GM12878 (cell line): ENCODE results near the gene CNR2. TPM values are rescaled to one million over a fixed set of nuclear protein-coding genes. Genes with fewer than 3 reads are reported as not detected.

Experiments used
- ATAC-seq: fragments of 200-7000 bp; cut with Tn5 transposase; 3 replicates; pipeline ENCODE4 v1.9.1; 2020; ENCODE audit warnings: mild to moderate bottlenecking, moderate library complexity
- BruUV-seq: library from RNA; stranded (reverse); fragments of 400-500 nt; replicated peaks from 2 replicates; lab custom pipeline; 2021; lab: Mats Ljungman, UMichigan
- CTCF ChIA-PET: fragments of 300-600 bp; sonication (Branson Sonifier 250); formaldehyde crosslinking; extraction: SDS; loops from one replicate; lab custom pipeline; 2021; ENCODE audit warnings: inconsistent platforms; lab: Yijun Ruan, JAX
- POLR2A ChIA-PET: fragments of 350-600 bp; formaldehyde crosslinking; extraction: SDS; loops from one replicate; lab custom pipeline; 2021; ENCODE audit warnings: inconsistent platforms; lab: Charles Lee
- RAD21 ChIA-PET: fragments of 300-600 bp; sonication (Branson Sonifier 250); formaldehyde crosslinking; loops from one replicate; lab custom pipeline; 2023; ENCODE audit warnings: antibody characterized with exemption; ENCODE audit not compliant: unreplicated experiment; lab: Charles Lee
- SMC1A ChIA-PET: fragments of 300-600 bp; sonication (Branson Sonifier 250); formaldehyde crosslinking; loops from one replicate; lab custom pipeline; 2023; ENCODE audit not compliant: unreplicated experiment, uncharacterized antibody; lab: Charles Lee
- DNase-seq: peaks from one replicate; pipeline ENCODE4 v3.0.0-alpha.2; 2011; ENCODE audit warnings: low read depth, low spot score
- FAIRE-seq: peaks from 3 replicates; lab custom pipeline; 2011; peaks lifted over from hg19 to GRCh38; lab: Jason Lieb, UNC
- H2AFZ ChIP-seq: 2 replicates; pipeline ENCODE4 v1.6.0; 2011; ENCODE audit warnings: low read depth, low read length, control low read depth; ENCODE audit not compliant: control insufficient read depth
- H3K27ac ChIP-seq: 2 replicates; pipeline ENCODE4 v1.5.1; 2011; ENCODE audit warnings: control low read depth; ENCODE audit not compliant: control insufficient read depth, insufficient read depth
- H3K27me3 ChIP-seq, 2 experiments: replicated peaks in 1 of 2; 2 replicates each; pipeline versions ENCODE4 v1.6.0 to v1.6.1; 2011; ENCODE audit warnings: low read length in 1 of 2; ENCODE audit not compliant: control insufficient read depth in 2 of 2, insufficient read depth in 2 of 2
- H3K36me3 ChIP-seq, 2 experiments: 2 replicates each; pipeline ENCODE4 v1.5.1; 2011; ENCODE audit warnings: low read length in 1 of 2; ENCODE audit not compliant: control insufficient read depth in 2 of 2, insufficient read depth in 2 of 2
- H3K4me1 ChIP-seq: 2 replicates; pipeline ENCODE4 v1.6.1; 2011; ENCODE audit warnings: mild to moderate bottlenecking, low read length, moderate library complexity, mixed read lengths; ENCODE audit not compliant: control insufficient read depth, insufficient read depth
- H3K4me2 ChIP-seq: 2 replicates; pipeline ENCODE4 v1.6.0; 2011; ENCODE audit warnings: control low read depth; ENCODE audit not compliant: control insufficient read depth, insufficient read depth
- H3K4me3 ChIP-seq: fragments of 200-600 bp; sonication (generic); 2 replicates; pipeline ENCODE4 v1.5.1; 2016
- H3K79me2 ChIP-seq: 2 replicates; pipeline ENCODE4 v1.6.0; 2011; ENCODE audit warnings: low read length; ENCODE audit not compliant: control insufficient read depth, insufficient read depth
- H3K9ac ChIP-seq: 2 replicates; pipeline ENCODE4 v1.8.0; 2011; ENCODE audit warnings: low read length, control low read depth, mixed read lengths; ENCODE audit not compliant: control insufficient read depth, insufficient read depth
- H3K9me3 ChIP-seq: replicated peaks from 3 replicates; pipeline ENCODE4 v1.5.1; 2011; ENCODE audit warnings: mild to moderate bottlenecking, low read length; ENCODE audit not compliant: control insufficient read depth, insufficient read depth
- H4K20me1 ChIP-seq: 2 replicates; pipeline ENCODE4 v1.6.0; 2011; ENCODE audit not compliant: control insufficient read depth, insufficient read depth
- BCL3 ChIP-seq: IDR thresholded peaks from 2 replicates; pipeline ENCODE4 v1.6.1; 2011; ENCODE audit warnings: borderline replicate concordance, low read depth, mild to moderate bottlenecking, moderate library complexity, low read length; ENCODE audit not compliant: insufficient read depth, poor library complexity, severe bottlenecking
- CEBPB ChIP-seq, 2 experiments: fragments of 150-350 bp in 1 of 2; IDR thresholded peaks; 2 replicates each; pipeline ENCODE4 v1.6.1; 2012 to 2014; ENCODE audit warnings: low read depth in 2 of 2, low read length in 2 of 2, borderline replicate concordance in 1 of 2, inconsistent platforms in 1 of 2
- CREM ChIP-seq: IDR thresholded peaks from 2 replicates; pipeline ENCODE4 v1.6.1; 2014; ENCODE audit warnings: antibody characterized with exemption, low read depth
- FOXM1 ChIP-seq: IDR thresholded peaks from 2 replicates; pipeline ENCODE4 v1.6.1; 2012; ENCODE audit warnings: low read depth, mild to moderate bottlenecking, inconsistent platforms, low read length, moderate library complexity
- MTA3 ChIP-seq: IDR thresholded peaks from 2 replicates; pipeline ENCODE4 v1.6.1; 2012; ENCODE audit warnings: low read length, inconsistent platforms, borderline replicate concordance
- NFIC ChIP-seq: IDR thresholded peaks from 2 replicates; pipeline ENCODE4 v1.6.1; 2012; ENCODE audit warnings: low read depth, mild to moderate bottlenecking, inconsistent platforms, low read length, moderate library complexity
- PML ChIP-seq: IDR thresholded peaks from 2 replicates; pipeline ENCODE4 v1.6.1; 2012; ENCODE audit warnings: low read length, inconsistent platforms
- RAD21 ChIP-seq: IDR thresholded peaks from 2 replicates; pipeline ENCODE4 v1.6.1; 2011; ENCODE audit warnings: mild to moderate bottlenecking, low read depth, low read length, moderate library complexity; ENCODE audit not compliant: insufficient read depth
- SMAD5 ChIP-seq: IDR thresholded peaks from 2 replicates; pipeline ENCODE4 v1.6.1; 2016; ENCODE audit warnings: antibody characterized with exemption, low read depth
- WGBS: methylation state at CpG from one replicate; pipeline ENCODE4 v1.1.6; 2016; ENCODE audit warnings: low lambda C conversion rate; ENCODE audit not compliant: insufficient replicate concordance, insufficient coverage; ENCODE audit errors: missing lambda C conversion rate; 5-methylcytosine and 5-hydroxymethylcytosine counted together
- in situ Hi-C: fragments of 300-500 bp; cut with MboI; formaldehyde crosslinking; loops from 9 replicates; pipeline ENCODE4 v1.14.3; 2018; ENCODE audit warnings: mixed read lengths
- intact Hi-C: fragments of 100-400 bp; cut with micrococcal nuclease; formaldehyde crosslinking; loops from one replicate; pipeline ENCODE4 v1.14.2; 2022; ENCODE audit not compliant: unreplicated experiment
- polyA plus RNA-seq, 11 experiments: library from polyadenylated mRNA; depleted of rRNA in 4 of 11; unstranded in 6 of 11; stranded (reverse) in 5 of 11; fragments of >200 nt; fragmentation: Nextera tagmentation in 4 of 11; fragmentation: Illumina TruSeq in 1 of 11; extraction: Ambion mirVana in 4 of 11; extraction: Trizol in 1 of 11; gene quantifications; 1 replicate in 1 of 11; 2 replicates in 10 of 11; pipeline versions ENCODE4 v1.2.1 to v1.2.3, GENCODE V29; 2011 to 2016; ENCODE audit warnings: inconsistent platforms in 2 of 11, missing spikeins in 2 of 11, low read depth in 1 of 11
- total RNA-seq, 4 experiments: library from RNA; depleted of rRNA in 3 of 4; stranded (reverse); fragments of >200 nt in 3 of 4; fragmentation: Illumina TruSeq in 1 of 4; extraction: Trizol in 1 of 4; gene quantifications; 2 replicates each; pipeline versions ENCODE4 v1.2.1 to v1.2.3, GENCODE V29; 2013 to 2021

Gene CNR2
- total and polyA plus RNA-seq, 10 of the 15 experiments (the other 5 are each of a cell fraction or from before 2014, with no cell fraction given), result 0.46 to 19.8 (median 12.2) TPM

DNA sequence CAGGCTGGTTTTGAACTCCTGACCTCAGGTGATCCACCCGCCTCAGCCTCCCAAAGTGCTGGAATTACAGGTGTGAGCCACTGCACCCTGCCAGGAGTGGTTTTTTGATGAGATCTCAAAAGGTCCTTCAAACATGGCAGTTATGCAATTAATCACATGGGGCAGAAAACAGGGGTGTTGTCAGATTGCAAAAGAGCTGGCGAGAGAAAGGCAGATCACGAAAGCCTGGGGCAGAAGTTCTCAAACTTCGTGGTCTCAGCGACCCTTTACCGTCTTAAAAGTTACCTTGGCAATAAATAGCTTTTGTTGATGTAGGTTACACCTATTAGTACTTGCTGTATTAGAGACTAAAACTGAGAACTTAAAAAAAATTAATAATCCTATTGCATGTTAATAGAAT, 16.1 kb downstream of the CNR2 start:
- ATAC-seq, result no peak
- whole genome bisulfite sequencing, result 86% methylated on average over 6 of the region's 6 CpGs
- H2AFZ ChIP-seq, result no peak overlapping the region
- H3K9ac ChIP-seq, result no peak overlapping the region
- DNase-seq, result no peak
- H3K79me2 ChIP-seq, result peaks cover 40% of the 10 kb centered on the region
- no peaks in the 10 kb centered on the region for H3K27me3 ChIP-seq
- peaks cover 38% of the 10 kb centered on the region for H3K4me1 ChIP-seq
- H3K4me2 ChIP-seq, result peak overlapping the region; percentile 62; the same call in 1 of the 2 replicates
- POLR2A ChIA-PET, result no interaction called here
- intact Hi-C loops, result no loop called here
- peak overlapping the region; percentile 80 for H3K27ac ChIP-seq
- BruUV-seq, result no TSS peak
- TF ChIP-seq FOXM1 (peak; percentile 58; the same call in 1 of the 2 replicates), RAD21 (0 out of 2 replicates have a peak, but pooled peaks have one; percentile 5), NFIC (peak; percentile 62), BCL3 (peak; percentile 31), CEBPB (IDR thresholded peaks at IDR 0.05; ENCODE audit: borderline replicate concordance in 1 of 2, low read depth in 2 of 2, low read length in 2 of 2) (no peak), CREM (peak; percentile 46; the same call in 1 of the 2 replicates), MTA3 (0 out of 2 replicates have a peak, but pooled peaks have one; percentile 46), SMAD5 (no peak), PML (0 out of 2 replicates have a peak, but pooled peaks have one; percentile 30)
- TF ChIP-seq, all 136 proteins: peak for 7
- no peak overlapping the region for H3K4me3 ChIP-seq
- CTCF ChIA-PET, result interaction anchor here (0.8 to 1.7 kb wide), 3 partner anchors 19 to 125 kb away, joined by 3 read pairs; no protein-coding TSS in a partner anchor
- SMC1A ChIA-PET, result interaction anchor here (0.6 to 3.1 kb wide), 5 partner anchors 9 to 107 kb away, joined by 3 to 14 read pairs (median 3); no protein-coding TSS in a partner anchor
- FAIRE-seq, result no peak
- H3K36me3 ChIP-seq, result peaks cover 0 to 2% of the 10 kb centered on the region in 2 experiments; a peak in 2 of 4 replicates
- in situ Hi-C loops, result no loop called here
- RAD21 ChIA-PET, result interaction anchor here (1.4 kb wide), 1 partner anchor 19 kb away, joined by 4 read pairs; no protein-coding TSS in a partner anchor
- no peaks in the 10 kb centered on the region; the same call in 1 of the 3 replicates for H3K9me3 ChIP-seq
- no peaks in the 10 kb centered on the region for H4K20me1 ChIP-seq
